GM21576 (cell line): Measurements from ENCODE around the gene AGO1.

ENCODE experiments used
- ATAC-seq: cut with Tn5 transposase; IDR thresholded peaks from one replicate; pipeline ENCODE4 v1.9.1; 2021; ENCODE audit warnings: mild to moderate bottlenecking, moderate library complexity; ENCODE audit not compliant: unreplicated experiment

AGO1 gene

GRCh38 chr1:35882945-35883634 is at the start of gene AGO1:
AGO1 (plus strand) TSS chr1:35883209; CDS start chr1:35883422, 213 bp downstream.
- peak; percentile 80 for ATAC-seq

GRCh38 chr1:35833395-35833794 is 49.6 kb upstream of the AGO1 start:
- ATAC-seq, result no peak

GRCh38 chr1:35834218-35834617 is 48.8 kb upstream of the AGO1 start:
- ATAC-seq, result no peak

GRCh38 chr1:35835398-35835797 is 47.6 kb upstream of the AGO1 start:
- ATAC-seq, result no peak

- no peak for ATAC-seq
These were observed 46.3 kb upstream of the AGO1 start for GRCh38 chr1:35836734-35837133.

GRCh38 chr1:35838693-35839245 is 44.2 kb upstream of the AGO1 start:
- ATAC-seq, result no peak

GRCh38 chr1:35844826-35845225 is 38.2 kb upstream of the AGO1 start:
- no peak for ATAC-seq

GRCh38 chr1:35845766-35846165 is 37.2 kb upstream of the AGO1 start:
- no peak for ATAC-seq

GRCh38 chr1:35847935-35848565 is 35.0 kb upstream of the AGO1 start:
- no peak for ATAC-seq

GRCh38 chr1:35850051-35850450 is 33.0 kb upstream of the AGO1 start:
- no peak for ATAC-seq

- no peak for ATAC-seq
These were observed 32.3 kb upstream of the AGO1 start for GRCh38 chr1:35850716-35851115.

GRCh38 chr1:35851132-35851869 is 31.7 kb upstream of the AGO1 start:
- ATAC-seq, result no peak

- no peak for ATAC-seq
These were observed 30.8 kb upstream of the AGO1 start for GRCh38 chr1:35852241-35852640.

- ATAC-seq, result no peak
These were observed 27.9 kb upstream of the AGO1 start for GRCh38 chr1:35854989-35855700.

- ATAC-seq, result no peak
These were observed 26.0 kb upstream of the AGO1 start for GRCh38 chr1:35856964-35857363.

- ATAC-seq, result no peak
These were observed 25.2 kb upstream of the AGO1 start for GRCh38 chr1:35857830-35858229.

GRCh38 chr1:35860696-35861095 is 22.3 kb upstream of the AGO1 start:
- ATAC-seq, result no peak

GRCh38 chr1:35863136-35863535 is 19.9 kb upstream of the AGO1 start:
- ATAC-seq, result no peak

GRCh38 chr1:35863881-35864625 is 19.0 kb upstream of the AGO1 start:
- no peak for ATAC-seq

GRCh38 chr1:35864813-35865212 is 18.2 kb upstream of the AGO1 start:
- ATAC-seq, result no peak
